Osteoblast (primary cell): Measurements from ENCODE around the gene OGDHL. TPM values are rescaled to one million over a fixed set of nuclear protein-coding genes. Genes with fewer than 3 reads are reported as not detected.

Experiments used
- DNase-seq: peaks from one replicate; pipeline ENCODE4 v3.0.0; 2011; ENCODE audit warnings: low spot score, mixed read lengths; ENCODE audit not compliant: insufficient read length; ENCODE audit errors: missing footprints
- H2AFZ ChIP-seq: 2 replicates; pipeline ENCODE4 v1.6.0; 2011; ENCODE audit warnings: mild to moderate bottlenecking, low read length
- H3K27ac ChIP-seq: 2 replicates; pipeline ENCODE4 v1.5.1; 2011; ENCODE audit warnings: mild to moderate bottlenecking, low read depth, low read length, moderate library complexity
- H3K27me3 ChIP-seq: 2 replicates; pipeline ENCODE4 v1.6.0; 2012; ENCODE audit warnings: mild to moderate bottlenecking, control low read depth, inconsistent platforms, low read length, moderate library complexity; ENCODE audit not compliant: insufficient read depth
- H3K36me3 ChIP-seq: 2 replicates; pipeline ENCODE4 v1.5.1; 2011; ENCODE audit warnings: mild to moderate bottlenecking, low read length, control low read depth, moderate library complexity; ENCODE audit not compliant: insufficient read depth
- H3K4me1 ChIP-seq: 2 replicates; pipeline ENCODE4 v1.5.1; 2011; ENCODE audit warnings: mild to moderate bottlenecking, low read length, control low read depth, moderate library complexity; ENCODE audit not compliant: insufficient read depth
- H3K4me2 ChIP-seq: 2 replicates; pipeline ENCODE4 v1.6.0; 2011; ENCODE audit warnings: mild to moderate bottlenecking, low read length; ENCODE audit not compliant: insufficient read depth
- H3K4me3 ChIP-seq: fragments of 200-600 bp; sonication (generic); 3 replicates; pipeline ENCODE4 v1.5.1; 2012; ENCODE audit warnings: mild to moderate bottlenecking, low read length, inconsistent platforms; ENCODE audit not compliant: insufficient read depth
- H3K79me2 ChIP-seq: 2 replicates; pipeline ENCODE4 v1.6.0; 2012; ENCODE audit warnings: mild to moderate bottlenecking, low read length, control low read depth, inconsistent platforms; ENCODE audit not compliant: insufficient read depth
- H3K9me3 ChIP-seq: 2 replicates; pipeline ENCODE4 v1.5.1; 2011; ENCODE audit warnings: low read depth, low read length, control low read depth
- H4K20me1 ChIP-seq: 2 replicates; pipeline ENCODE4 v1.6.0; 2012; ENCODE audit warnings: mild to moderate bottlenecking, low read length, control low read depth; ENCODE audit not compliant: insufficient read depth
- CTCF ChIP-seq: IDR thresholded peaks from 2 replicates; pipeline ENCODE4 v1.5.1; 2011; ENCODE audit warnings: mild to moderate bottlenecking, low read depth, low read length, moderate library complexity; ENCODE audit errors: extremely low read depth
- total RNA-seq: library from RNA; depleted of rRNA; stranded (reverse); fragments of >200 nt; gene quantifications from 2 replicates; pipeline ENCODE4 v1.2.3, GENCODE V29; 2012

The OGDHL gene
- total RNA-seq, 1 donor, result 0.36 TPM

DNA sequence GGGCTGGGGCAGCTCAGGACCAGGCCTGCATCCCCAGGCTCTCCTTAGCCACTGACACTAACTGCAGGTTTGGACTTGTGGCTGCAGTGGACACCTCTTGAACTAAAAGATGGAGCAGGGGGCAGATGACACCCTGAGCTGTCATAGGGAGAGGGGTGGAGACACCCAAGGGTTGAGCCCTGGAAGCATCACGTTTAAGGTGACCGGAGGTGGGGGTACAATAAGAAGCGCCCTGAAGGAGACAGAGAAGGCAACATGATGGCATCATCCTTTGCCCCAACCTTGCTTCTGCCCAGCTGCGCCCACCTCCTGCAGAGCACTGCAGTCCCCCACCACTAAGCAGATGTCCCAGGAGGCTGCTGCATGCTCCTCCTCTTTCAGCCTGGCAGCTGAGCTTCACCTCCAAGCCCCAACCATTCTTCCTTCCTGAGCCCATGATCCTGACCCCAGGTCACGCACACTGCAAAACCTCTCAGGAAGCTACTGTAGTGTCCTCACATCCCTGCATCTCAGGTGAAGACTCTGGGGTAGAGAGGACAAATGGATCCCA lies 25.5 kb downstream of the OGDHL start:
- TF ChIP-seq CTCF, result no peak
- Histone ChIP-seq H3K36me3 (no peaks in the 10 kb centered on the region), H3K27ac (no peak overlapping the region), H3K4me2 (no peak overlapping the region), H3K9me3 (no peaks in the 10 kb centered on the region), H2AFZ (no peak overlapping the region), H3K4me1 (no peaks in the 10 kb centered on the region), H3K4me3 (no peak overlapping the region), H3K79me2 (no peaks in the 10 kb centered on the region), H3K27me3 (no peaks in the 10 kb centered on the region), H4K20me1 (no peaks in the 10 kb centered on the region)
- DNase-seq, result peak; percentile 52

DNA sequence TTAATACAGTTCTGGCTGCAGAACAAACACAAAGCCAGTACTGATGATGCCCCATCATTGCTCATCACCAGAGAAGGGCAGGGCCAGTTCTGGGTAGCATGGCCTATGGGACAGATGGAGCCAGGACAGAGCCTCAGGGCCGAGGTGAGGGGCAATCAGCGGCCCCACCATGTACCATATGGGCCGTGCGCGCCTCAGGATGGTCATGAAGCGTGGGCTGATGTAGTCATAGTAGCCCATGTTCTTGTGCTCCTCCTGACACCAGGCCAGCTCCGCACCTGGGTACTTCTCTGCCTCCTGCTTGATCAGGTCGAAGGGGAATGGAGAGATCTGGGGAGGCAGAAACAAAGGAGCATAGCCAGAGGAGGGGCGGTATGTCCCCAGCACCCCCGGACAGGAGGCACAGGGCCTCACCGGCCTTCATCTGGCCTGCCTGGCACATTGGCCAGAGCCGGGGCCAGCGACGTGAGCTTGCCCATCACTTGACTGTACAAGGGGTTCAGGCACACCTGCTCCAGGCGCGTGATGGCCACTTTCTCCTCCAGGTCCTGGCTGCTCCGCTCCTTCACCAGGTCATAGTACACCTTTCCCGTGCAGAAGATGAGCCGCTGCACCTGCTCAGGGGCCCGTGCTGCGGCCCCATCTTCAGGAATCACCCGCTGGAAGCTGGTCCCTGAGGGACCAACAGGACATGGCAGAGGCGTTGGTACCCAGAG lies 26.1 kb downstream of the OGDHL start:
- H3K27ac ChIP-seq, result no peak overlapping the region
- no peaks in the 10 kb centered on the region for H3K27me3 ChIP-seq
- H3K79me2 ChIP-seq, result no peaks in the 10 kb centered on the region
- no peaks in the 10 kb centered on the region for H3K36me3 ChIP-seq
- H3K9me3 ChIP-seq, result no peaks in the 10 kb centered on the region
- no peaks in the 10 kb centered on the region for H3K4me1 ChIP-seq
- no peak for DNase-seq
- H3K4me2 ChIP-seq, result no peak overlapping the region
- no peaks in the 10 kb centered on the region for H4K20me1 ChIP-seq
- no peak overlapping the region for H3K4me3 ChIP-seq
- no peak for TF ChIP-seq CTCF
- no peak overlapping the region for H2AFZ ChIP-seq

DNA sequence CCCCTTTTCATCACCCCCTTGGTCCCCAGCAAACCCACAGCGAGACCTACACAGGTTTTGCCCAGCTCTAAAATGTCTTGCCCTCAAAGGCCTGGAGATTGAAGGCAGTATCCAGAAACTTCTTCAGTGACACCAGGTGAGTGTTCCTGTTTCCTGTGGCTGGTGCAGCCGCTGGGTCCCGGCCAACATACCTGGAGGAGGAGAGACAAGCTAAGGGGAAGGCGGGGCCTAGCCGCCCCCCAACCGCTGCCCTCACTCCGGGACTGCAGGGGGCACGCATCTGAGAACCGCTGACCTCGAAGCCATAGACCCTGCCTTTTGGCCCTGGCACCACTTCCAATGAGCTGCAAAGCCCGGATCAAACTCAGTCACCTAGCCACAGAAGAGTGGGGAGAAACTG lies 27.0 kb downstream of the OGDHL start:
- H3K36me3 ChIP-seq, result no peaks in the 10 kb centered on the region
- DNase-seq, result no peak
- H3K27me3 ChIP-seq, result no peaks in the 10 kb centered on the region
- H3K79me2 ChIP-seq, result no peaks in the 10 kb centered on the region
- no peak for TF ChIP-seq CTCF
- no peak overlapping the region for H2AFZ ChIP-seq
- H3K27ac ChIP-seq, result no peak overlapping the region
- no peaks in the 10 kb centered on the region for H3K4me1 ChIP-seq
- H4K20me1 ChIP-seq, result no peaks in the 10 kb centered on the region
- no peak overlapping the region for H3K4me2 ChIP-seq
- no peaks in the 10 kb centered on the region for H3K9me3 ChIP-seq
- no peak overlapping the region for H3K4me3 ChIP-seq

DNA sequence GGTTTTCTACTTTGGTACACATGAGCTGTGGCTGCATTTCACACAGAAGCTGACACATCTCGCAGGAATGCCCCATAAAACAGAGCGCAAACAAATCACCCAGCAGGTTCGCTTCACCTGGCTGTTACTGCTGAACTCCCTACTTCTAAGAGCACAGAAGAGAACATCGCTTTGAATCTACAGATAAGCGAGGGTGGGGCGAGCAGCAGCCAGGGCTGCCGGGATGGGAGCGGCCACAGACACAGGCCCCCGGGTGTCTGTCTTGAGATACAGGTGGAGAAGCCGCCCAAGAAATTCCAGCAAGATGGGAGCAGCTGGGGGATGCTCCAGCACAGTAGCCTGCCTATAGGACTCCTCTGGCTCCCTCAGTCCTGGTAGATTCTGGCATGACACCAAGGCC lies 27.4 kb downstream of the OGDHL start:
- H4K20me1 ChIP-seq, result no peaks in the 10 kb centered on the region
- no peak for DNase-seq
- H3K4me2 ChIP-seq, result no peak overlapping the region
- H3K4me1 ChIP-seq, result no peaks in the 10 kb centered on the region
- no peaks in the 10 kb centered on the region for H3K36me3 ChIP-seq
- no peaks in the 10 kb centered on the region for H3K9me3 ChIP-seq
- no peak for TF ChIP-seq CTCF
- H3K27ac ChIP-seq, result no peak overlapping the region
- no peaks in the 10 kb centered on the region for H3K27me3 ChIP-seq
- no peak overlapping the region for H2AFZ ChIP-seq
- no peak overlapping the region for H3K4me3 ChIP-seq
- H3K79me2 ChIP-seq, result no peaks in the 10 kb centered on the region
